Vagina (tissue), 2 donors: ENCODE data around the gene AP4S1.

Source experiments
- POLR2A ChIP-seq, 2 donors: fragments of 450-650 bp; IDR thresholded peaks; one replicate each; pipeline ENCODE4 v1.6.1; 2017; ENCODE audit warnings: antibody characterized with exemption in 2 of 2, mild to moderate bottlenecking in 2 of 2, moderate library complexity in 2 of 2
- POLR2AphosphoS5 ChIP-seq, 2 donors: sonication (generic); formaldehyde crosslinking; IDR thresholded peaks; one replicate each; pipeline ENCODE4 v1.9.0; 2017; ENCODE audit warnings: antibody characterized with exemption in 2 of 2, mild to moderate bottlenecking in 2 of 2, low read depth in 1 of 2; ENCODE audit not compliant: insufficient read depth in 1 of 2
- TF ChIP-seq, protein P1 (sequence below), 3 experiments: fragments of 450-650 bp in 2 of 3; fragments of 200-600 bp in 1 of 3; sonication (generic) in 1 of 3; IDR thresholded peaks; one replicate each; pipeline ENCODE4 v1.5.1; 2017 to 2019; ENCODE audit warnings: antibody characterized with exemption in 3 of 3, mild to moderate bottlenecking in 2 of 3, moderate library complexity in 2 of 3

DNA sequence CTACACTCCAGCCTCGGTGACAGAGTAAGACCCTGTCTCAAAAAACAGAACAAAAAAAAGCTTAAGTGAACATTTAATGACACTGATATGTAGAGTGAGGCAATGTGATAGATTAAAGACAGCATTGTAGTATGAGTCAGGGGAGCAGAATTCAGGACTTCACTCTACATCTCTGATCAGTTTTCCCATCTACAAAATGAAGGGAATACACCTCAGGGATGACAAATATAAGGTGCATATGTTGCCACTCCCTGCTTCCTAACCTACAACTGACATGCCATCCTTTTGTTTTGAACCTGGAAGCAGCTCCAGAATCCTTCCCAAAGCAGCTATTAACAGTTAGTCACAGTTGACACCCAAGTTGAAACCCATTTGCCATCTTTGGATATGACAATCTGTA, 31.6 kb downstream of the AP4S1 start:
- TF ChIP-seq POLR2AphosphoS5 (IDR thresholded peaks at IDR 0.05; ENCODE audit: insufficient read depth in 1 of 2, low read depth in 1 of 2) (no peak), POLR2A (IDR thresholded peaks at IDR 0.05) (no peak)
- TF ChIP-seq, protein P1, sequence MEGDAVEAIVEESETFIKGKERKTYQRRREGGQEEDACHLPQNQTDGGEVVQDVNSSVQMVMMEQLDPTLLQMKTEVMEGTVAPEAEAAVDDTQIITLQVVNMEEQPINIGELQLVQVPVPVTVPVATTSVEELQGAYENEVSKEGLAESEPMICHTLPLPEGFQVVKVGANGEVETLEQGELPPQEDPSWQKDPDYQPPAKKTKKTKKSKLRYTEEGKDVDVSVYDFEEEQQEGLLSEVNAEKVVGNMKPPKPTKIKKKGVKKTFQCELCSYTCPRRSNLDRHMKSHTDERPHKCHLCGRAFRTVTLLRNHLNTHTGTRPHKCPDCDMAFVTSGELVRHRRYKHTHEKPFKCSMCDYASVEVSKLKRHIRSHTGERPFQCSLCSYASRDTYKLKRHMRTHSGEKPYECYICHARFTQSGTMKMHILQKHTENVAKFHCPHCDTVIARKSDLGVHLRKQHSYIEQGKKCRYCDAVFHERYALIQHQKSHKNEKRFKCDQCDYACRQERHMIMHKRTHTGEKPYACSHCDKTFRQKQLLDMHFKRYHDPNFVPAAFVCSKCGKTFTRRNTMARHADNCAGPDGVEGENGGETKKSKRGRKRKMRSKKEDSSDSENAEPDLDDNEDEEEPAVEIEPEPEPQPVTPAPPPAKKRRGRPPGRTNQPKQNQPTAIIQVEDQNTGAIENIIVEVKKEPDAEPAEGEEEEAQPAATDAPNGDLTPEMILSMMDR (IDR thresholded peaks at IDR 0.05), result no peak
